A172 (cell line): ENCODE results near the gene BTNL3. TPM values are rescaled to one million over a fixed set of nuclear protein-coding genes. Genes with fewer than 3 reads are reported as not detected.
A peak's percentile ranks its signal among the peaks of the same experiment; 100 is the strongest.
"Not testable (repeated sequence)": the region's sequence is repeated elsewhere in the genome, so short reads cannot be mapped to it uniquely, and the experiment has no call there.

Experiments
- DNase-seq: peaks from one replicate; pipeline ENCODE4 v3.0.0-alpha.2; 2015; ENCODE audit warnings: low spot score
- total RNA-seq: library from RNA; depleted of rRNA; stranded (reverse); fragments of >200 nt; shearing (Covaris generic); gene quantifications from 2 replicates; pipeline ENCODE4 v1.2.3, GENCODE V29; 2014; rRNA removed

Gene BTNL3, protein sequence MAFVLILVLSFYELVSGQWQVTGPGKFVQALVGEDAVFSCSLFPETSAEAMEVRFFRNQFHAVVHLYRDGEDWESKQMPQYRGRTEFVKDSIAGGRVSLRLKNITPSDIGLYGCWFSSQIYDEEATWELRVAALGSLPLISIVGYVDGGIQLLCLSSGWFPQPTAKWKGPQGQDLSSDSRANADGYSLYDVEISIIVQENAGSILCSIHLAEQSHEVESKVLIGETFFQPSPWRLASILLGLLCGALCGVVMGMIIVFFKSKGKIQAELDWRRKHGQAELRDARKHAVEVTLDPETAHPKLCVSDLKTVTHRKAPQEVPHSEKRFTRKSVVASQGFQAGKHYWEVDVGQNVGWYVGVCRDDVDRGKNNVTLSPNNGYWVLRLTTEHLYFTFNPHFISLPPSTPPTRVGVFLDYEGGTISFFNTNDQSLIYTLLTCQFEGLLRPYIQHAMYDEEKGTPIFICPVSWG
- not detected in 2 replicates for total RNA-seq

DNA sequence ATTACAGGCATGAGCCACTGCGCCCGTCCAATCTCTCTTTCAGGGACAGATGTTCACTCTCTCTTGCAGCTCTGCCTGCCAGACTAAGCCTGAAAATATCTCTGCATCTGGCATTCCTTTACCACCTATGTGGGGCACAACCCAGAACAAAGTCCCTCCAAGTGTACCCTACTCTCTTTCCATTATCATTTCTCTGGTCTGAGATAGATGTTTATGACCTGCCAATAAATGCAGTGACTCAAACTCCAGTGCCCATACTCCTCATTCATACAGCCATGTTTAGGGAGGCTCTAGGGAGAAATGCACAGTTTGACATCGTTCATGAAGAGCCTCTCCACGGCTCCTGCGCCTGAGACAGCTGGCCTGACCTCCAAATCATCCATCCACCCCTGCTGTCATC lies at the start of gene BTNL3:
BTNL3 (plus strand) TSS at position 255 of the 400 bp plus-strand sequence. CDS start 183 bp downstream, outside the sequence.
- DNase-seq: no peak

DNA sequence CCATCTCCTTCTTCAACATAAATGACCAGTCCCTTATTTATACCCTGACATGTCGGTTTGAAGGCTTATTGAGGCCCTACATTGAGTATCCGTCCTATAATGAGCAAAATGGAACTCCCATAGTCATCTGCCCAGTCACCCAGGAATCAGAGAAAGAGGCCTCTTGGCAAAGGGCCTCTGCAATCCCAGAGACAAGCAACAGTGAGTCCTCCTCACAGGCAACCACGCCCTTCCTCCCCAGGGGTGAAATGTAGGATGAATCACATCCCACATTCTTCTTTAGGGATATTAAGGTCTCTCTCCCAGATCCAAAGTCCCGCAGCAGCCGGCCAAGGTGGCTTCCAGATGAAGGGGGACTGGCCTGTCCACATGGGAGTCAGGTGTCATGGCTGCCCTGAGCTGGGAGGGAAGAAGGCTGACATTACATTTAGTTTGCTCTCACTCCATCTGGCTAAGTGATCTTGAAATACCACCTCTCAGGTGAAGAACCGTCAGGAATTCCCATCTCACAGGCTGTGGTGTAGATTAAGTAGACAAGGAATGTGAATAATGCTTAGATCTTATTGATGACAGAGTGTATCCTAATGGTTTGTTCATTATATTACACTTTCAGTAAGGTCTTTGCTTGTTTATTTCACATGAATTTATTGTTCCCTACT lies 38.2 kb upstream of the BTNL3 start:
- DNase-seq: peak; percentile 32

DNA sequence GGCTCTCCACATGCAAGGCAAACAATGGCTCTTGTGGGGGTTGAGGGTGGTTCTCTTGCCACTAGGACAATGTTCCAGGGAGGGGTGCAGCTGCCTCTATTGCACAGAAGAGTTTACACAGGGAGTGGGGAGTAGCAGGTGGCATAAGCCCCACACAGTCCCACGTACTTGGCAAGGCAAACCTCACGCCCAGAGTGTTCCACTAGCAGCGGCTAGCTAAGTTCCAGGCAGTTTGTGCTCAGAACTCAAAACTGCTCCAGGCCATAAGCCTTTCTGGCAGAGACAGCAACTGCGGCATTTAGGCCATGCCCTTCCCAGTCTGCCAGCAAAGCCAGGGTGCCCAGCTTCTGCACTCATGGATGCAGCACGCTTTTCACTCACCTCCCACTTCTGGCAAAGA lies 29.0 kb upstream of the BTNL3 start:
- DNase-seq: no peak

DNA sequence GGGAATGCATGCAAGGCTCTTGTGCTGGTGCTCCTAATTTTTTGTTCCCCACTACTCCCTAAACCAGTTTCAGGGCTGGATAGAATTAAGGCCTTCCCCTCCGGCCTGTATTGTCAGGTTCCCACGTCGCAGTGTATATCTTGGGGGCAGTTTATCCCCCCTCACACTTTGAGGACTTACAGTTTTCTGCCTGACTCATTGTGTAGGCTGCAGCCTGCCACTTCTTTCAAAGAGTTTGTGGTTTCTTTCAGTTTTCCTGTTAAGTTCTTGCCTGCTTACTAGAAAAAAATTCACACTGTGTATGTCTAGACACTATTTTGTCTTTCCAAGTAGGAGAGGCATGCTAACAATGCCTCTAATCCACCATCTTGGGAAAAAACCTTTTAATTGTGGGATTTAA lies 28.4 kb upstream of the BTNL3 start:
- DNase-seq: no peak

DNA sequence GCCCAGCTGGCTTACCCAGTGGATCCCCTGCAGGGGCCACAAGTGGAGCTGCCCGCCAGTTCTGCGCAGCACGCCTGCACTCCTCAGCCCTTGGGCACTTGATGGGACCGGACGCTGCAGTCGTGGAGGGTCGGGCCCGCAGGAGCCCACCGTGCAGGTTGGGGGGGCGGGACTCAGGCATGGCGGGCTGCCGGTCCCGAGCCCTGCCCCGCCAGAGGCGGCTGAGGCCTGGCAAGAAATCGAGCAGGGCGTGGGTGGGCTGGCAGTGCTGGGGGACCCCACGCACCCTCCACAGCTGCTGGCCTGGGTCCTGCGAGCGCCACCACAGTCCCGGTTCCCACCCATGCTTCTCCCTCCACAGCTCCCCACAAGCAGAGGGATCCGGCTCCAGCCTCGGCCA lies 19.2 kb upstream of the BTNL3 start:
- DNase-seq: no peak

DNA sequence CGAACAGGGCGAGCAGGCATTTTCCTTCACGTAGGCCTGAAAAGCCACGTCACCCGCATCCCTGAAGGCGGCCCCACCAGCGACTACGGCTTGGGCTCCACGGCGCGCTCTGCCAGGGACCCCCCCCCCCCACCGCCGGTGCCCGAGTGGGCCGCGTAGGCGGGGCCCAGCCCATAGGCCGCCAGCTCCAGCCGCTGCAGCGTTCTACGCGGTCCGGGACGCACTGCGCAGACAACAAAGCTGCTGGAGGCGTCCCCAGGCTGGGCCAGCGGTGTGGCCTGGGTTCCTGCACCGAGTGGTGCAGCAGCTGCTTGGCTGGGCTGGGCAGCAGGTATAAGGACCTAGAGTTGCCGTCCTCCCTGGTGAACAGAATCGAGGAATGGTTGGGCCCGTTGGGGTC lies 18.3 kb upstream of the BTNL3 start:
- no peak for DNase-seq

DNA sequence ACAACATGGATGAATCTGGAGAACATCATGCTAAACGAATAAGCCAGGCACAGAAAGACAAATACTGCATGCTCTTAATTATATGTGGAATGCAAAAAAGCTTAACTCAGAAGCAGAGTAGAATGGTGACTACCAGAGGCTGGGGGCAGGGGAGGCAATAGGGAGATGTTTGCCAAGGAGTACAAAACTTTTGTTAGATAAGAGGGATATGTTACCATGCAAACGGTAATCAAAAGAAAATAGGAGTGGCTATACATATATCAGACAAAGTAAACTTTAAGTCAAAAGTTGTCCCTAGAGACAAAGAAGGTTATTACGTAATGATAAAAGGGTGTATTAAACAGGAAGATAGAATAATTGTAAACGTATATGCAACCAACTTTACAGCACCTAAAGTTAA lies 17.8 kb upstream of the BTNL3 start:
- DNase-seq: no peak

DNA sequence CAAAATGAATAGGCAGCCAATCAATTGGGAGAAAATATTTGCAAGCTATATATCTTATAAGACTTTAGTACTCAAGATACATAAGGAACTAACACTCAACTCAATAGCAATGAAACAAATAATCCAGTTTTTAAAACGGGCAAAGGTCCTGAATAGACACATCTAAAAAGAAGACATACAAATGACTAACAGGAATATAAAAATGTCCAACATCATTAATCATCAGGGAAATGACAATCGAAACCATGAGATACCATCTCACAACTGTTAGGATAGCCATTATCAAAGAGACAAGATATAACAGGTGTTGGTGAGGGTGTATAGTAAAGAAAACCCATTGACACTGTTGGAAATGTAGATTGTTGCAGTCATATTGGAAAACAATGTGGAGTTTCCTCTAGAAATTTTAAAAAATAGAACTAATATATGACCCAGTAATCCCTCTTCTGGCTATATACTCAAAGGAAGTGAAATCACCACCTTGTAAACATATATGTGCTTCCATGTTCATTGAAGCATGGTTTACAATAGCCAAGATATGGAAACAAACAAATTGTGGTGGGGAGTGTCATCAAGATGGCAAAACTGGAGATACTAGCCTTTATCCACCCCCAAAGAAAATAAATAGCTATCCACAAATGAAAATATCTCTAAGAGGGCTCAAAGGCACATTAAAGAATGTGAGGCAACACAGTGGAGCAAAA lies 13.9 kb upstream of the BTNL3 start:
- DNase-seq: no peak

DNA sequence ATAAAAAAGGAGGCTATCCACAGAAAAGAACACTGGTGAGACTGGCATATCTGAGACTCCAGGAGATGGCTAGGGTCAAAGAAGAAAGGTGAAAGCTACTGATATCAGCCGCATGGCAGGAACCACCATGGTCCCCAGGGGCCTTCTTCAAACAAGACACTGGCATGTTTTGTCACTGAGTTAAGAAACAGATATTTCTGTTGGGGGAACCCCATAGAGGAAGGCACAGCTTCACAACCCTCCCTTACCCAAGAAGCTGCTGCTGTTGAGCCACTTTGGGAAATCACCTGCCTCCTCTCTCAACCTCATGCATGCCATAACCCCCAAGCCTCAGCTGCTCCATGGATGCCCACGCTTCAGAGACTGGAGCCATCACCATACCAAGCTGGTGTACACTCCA lies 13.3 kb upstream of the BTNL3 start:
- no peak for DNase-seq

DNA sequence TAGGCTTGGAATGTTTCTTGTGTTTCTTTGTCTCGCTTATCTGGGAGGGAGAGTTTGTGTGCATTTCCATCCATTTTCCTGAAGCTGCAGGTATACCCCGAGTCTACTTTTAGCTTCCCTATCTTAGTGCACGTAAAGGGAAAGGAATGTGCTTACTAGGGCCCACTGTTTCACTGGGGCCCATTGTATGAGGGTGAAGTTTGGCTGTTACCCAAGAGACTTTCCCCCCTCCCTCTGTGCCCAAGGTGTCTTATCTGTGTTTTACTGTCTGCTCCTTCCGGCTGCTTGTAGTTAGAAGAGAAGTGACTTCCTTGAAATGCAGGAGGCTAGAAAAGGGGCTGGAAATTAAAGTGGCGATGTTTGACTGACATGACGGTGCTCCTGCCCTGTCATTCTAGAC lies 12.1 kb upstream of the BTNL3 start:
- peak; percentile 0 for DNase-seq

DNA sequence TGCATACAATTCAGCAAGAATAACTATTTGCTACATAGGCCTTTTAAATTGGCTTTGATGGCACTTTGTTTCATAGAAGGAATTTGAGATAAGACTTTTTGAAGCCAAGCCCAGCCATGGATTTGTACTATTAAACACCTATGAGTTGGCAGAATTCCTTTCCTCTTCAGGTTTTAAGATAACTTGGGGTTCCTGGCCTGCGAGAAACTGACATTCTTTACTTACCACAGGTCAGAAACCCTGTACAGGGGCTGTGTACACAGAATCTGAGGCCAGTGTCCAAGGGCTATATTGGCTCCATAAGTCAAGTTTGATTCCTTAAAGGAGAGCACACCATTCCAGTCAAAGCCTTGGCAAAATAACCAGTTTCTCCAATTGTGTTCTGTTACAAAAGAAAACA lies 10.8 kb upstream of the BTNL3 start:
- no peak for DNase-seq

DNA sequence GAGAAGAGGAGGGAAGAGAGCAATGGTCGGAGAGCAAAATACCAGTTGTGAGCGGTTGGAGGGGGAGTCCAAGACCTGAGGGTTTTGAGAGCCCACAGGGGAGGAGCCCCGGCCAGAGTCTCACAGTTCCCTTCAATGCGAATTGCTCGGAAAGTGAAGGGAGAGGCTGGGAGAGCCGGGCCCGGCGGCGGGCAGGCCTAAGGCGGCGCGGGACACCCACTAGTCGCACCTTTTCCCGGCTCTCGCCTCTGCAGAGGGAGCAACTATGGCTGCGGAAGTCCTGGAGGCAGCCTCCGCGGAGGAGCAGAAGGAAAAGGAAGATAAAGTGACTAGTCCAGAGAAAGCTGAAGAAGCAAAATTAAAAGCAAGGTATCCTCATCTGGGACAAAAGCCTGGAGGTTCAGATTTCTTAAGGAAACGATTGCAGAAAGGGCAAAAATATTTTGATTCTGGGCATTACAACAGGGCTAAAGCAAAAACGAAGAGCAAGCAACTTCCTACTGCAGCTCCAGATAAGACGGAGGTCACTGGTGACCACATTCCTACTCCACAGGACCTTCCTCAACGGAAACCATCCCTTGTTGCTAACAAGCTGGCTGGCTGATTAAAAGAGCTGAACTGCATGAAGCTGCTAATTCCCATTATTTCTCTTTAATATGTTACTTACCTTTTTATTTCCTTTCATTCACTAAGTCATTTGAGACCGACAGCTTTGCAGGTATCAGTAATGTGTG lies 6.5 kb upstream of the BTNL3 start:
- DNase-seq: no peak

DNA sequence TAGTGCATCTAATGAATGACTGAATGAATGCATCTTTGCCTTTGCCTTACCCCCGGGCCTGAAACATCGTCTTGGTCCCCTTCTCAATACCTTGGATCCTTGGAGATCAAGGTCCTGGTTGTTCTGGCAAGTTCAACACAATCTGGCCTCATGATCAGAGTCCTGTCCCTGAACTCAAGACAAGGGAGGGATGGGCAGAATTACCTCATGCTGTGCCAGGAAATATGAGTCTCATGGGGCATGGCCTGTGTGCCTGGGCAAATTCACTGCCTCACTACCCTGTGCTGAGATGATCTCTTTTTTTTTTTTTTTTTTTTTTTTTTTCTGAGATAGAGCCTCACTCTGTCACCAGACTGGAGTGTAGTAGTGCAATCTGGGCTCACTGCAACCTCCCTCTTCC lies 630 bp upstream of the BTNL3 start:
- DNase-seq: no peak

DNA sequence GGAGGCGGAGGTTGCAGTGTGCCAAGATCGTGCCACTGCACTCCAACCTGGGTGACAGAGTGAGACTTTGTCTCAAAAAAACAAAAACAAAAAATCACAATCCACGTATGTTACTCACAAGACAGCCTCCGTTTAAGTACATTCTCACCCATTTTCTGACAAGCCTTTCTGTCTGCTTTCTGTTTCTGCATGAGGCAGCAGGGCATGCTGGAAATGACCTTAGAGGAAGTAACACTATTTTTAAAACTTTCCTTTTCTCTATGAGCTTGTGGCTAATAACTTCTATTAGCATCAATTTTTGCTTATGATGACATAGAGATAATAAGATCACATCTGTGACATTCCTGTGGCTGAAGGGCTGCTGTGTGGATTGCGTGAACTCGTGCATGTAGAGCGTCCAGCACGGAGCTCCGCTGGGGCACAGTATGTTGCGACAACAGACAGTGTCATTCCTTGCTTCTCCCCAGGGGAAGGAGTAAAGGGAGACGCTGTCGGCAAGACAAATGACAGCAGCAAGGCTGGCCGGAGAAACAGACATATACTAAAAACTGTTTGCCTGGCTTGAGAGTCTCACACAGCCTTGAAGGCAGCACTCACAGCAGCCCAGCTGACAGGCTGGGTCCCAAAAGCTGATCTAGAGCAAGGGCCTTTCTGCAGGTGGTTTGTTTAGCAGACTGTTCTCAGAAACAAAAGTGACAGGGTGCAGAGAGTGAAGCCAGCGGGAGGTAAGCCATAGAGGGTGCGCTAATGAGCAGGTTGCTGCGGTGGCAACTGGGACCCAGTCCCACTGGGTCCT lies 1.6 kb downstream of the BTNL3 start:
- no peak for DNase-seq

DNA sequence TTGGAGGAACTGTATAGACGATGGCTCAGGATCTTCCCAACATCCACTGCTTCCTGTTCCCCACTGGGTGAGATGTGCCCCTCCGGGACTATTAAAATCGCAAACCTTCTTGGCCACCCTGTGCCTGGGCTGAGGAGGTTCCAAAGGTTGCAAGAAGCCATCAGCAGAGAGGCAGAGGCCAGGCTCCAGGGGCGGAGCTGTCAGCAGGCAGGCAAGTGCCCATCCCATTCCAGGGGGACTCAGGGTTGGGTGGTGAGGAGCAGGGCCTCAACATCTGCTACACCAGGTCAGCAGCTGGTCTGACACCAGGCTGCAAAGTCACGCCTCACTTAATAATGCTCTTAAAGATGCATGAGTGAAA lies 2.2 kb downstream of the BTNL3 start:
- no peak for DNase-seq

DNA sequence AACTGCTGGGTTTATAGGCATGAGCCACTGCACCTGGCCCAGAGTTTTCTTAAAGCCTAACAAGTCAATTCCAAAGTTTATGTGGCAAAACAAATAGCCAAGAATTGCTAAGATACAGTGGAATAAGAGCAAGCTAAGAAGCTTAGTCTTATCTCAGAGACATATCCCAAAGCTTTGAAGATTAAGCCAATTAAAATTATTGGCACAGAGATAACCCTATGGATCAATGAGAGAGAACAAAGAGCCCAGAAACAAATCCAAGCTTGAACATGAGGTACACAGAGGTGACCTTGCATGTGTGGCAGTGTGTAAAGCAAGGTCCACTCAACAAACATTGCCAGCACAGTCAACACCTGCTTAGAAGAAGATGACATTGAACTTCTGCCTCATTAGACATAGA lies 13.3 kb downstream of the BTNL3 start:
- no peak for DNase-seq

DNA sequence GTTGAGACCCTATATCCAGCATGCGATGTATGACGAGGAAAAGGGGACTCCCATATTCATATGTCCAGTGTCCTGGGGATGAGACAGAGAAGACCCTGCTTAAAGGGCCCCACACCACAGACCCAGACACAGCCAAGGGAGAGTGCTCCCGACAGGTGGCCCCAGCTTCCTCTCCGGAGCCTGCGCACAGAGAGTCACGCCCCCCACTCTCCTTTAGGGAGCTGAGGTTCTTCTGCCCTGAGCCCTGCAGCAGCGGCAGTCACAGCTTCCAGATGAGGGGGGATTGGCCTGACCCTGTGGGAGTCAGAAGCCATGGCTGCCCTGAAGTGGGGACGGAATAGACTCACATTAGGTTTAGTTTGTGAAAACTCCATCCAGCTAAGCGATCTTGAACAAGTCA lies 17.1 kb downstream of the BTNL3 start:
- DNase-seq: no peak

DNA sequence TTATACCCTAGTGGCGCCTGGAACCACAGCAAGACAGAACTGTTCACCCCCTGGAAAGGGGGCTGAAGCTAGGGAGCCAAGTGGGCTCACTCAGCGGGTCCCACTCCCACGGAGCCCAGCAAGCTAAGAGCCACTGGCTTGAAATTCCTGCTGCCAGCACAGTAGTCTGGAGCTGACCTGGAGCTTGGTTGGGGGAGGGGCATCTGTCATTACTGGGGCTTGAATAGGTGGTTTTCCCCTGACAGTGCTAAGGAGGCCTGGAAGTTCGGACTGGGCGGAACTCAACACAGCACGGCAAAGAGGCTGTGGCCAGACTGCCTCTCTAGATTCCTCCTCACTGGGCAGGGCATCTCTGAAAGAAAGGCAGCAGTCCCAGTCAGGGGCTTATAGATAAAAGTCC lies 19.5 kb downstream of the BTNL3 start:
- no peak for DNase-seq

DNA sequence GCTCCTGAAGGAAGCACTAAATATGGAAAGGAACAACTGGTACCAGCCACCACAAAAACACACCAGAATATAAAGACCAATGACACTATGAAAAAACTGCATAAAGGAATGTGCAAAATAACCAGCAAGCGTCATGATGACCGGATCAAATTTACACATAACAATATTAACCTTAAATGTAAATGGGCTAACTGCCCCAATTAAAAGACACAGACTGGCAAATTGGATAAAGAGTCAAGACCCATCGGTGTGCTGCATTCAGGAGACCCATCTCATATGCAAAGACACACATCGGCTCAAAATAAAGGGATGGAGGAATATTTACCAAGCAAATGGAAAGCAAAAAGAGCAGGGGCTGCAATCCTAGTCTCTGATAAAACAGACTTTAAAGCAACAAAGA lies 21.4 kb downstream of the BTNL3 start:
- not testable (repeated sequence) for DNase-seq

DNA sequence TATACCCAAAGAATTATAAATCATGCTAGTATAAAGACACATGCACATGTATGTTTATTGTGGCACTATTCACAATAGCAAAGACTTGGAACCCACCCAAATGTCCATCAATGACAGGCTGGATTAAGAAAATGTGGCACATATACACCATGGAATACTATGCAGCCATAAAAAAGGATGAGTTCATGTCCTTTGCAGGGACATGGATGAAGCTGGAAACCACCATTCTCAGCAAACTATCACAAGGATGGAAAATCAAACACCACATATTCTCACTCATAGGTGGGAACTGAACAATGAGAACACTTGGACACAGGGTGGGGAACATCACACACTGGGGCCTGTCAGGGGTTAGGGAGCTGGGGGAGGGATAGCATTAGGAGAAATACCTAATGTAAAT lies 26.0 kb downstream of the BTNL3 start:
- DNase-seq: not testable (repeated sequence)

DNA sequence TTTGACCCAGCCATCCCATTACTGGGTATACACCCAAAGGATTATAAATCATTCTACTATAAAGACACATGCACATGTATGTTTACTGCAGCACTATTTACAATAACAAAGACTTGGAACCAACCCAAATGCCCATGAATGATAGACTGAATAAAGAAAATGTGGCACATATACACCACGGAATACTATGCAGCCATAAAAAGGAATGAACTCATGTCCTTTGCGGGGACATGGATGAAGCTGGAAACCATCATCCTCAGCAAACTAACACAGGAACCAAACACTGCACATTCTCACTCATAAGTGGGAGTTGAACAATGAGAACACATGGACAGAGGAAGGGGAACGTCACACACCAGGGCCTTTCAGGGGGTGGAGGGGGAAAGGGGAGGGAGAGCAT lies 28.8 kb downstream of the BTNL3 start:
- not testable (repeated sequence) for DNase-seq
